Effector memory CD4-positive, alpha-beta T cell (primary cell): ENCODE results near the gene EEF1AKMT1.

Source experiments
- DNase-seq, 3 donors: peaks; one replicate each; pipeline ENCODE4 v3.0.0-alpha.2; 2020
- H3K27ac ChIP-seq: 2 replicates; pipeline ENCODE4 v1.7.0; 2013; ENCODE audit warnings: mild to moderate bottlenecking, low read length, moderate library complexity; ENCODE audit not compliant: insufficient read depth, poor library complexity, severe bottlenecking
- H3K27me3 ChIP-seq: replicated peaks from 2 replicates; pipeline ENCODE4 v1.7.0; 2013; ENCODE audit warnings: mild to moderate bottlenecking, low read length; ENCODE audit not compliant: insufficient read depth, control insufficient read depth, poor library complexity, severe bottlenecking
- H3K36me3 ChIP-seq: 2 replicates; pipeline ENCODE4 v1.7.0; 2013; ENCODE audit warnings: mild to moderate bottlenecking, low read length, moderate library complexity; ENCODE audit not compliant: control insufficient read depth, insufficient read depth
- H3K4me1 ChIP-seq: 2 replicates; pipeline ENCODE4 v1.7.0; 2013; ENCODE audit warnings: low read length, mild to moderate bottlenecking; ENCODE audit not compliant: control insufficient read depth, insufficient read depth, poor library complexity, severe bottlenecking
- H3K4me3 ChIP-seq: 2 replicates; pipeline ENCODE4 v1.7.0; 2013; ENCODE audit warnings: low read length, low read depth, mild to moderate bottlenecking; ENCODE audit not compliant: insufficient read depth, poor library complexity, severe bottlenecking
- H3K9me3 ChIP-seq: 2 replicates; pipeline ENCODE4 v1.7.0; 2013; ENCODE audit warnings: mild to moderate bottlenecking, low read length, moderate library complexity; ENCODE audit not compliant: control insufficient read depth

The EEF1AKMT1 gene

DNA sequence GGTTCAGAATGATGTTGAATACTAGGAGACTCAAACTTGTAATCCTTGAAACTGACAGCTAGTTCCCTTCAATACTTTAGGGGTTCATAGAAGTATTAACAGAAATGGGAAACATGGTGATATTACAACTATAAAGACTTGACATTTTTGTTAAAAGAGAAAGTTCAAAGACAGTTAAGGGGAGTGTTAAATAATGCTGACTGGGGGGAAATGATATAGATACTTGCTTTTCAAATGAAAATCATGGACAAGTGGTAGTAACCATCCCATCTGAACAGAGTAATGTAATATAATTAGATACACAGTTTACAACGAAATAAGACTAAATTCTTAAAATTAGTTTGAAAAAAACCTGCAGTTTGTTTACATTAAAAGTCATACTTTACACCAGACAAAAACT, 6.6 kb upstream of the EEF1AKMT1 start:
- H3K4me1 ChIP-seq, result no peaks in the 10 kb centered on the region
- H3K27ac ChIP-seq, result no peak overlapping the region
- H3K36me3 ChIP-seq, result peaks cover 11% of the 10 kb centered on the region
- DNase-seq, result no peak
- H3K9me3 ChIP-seq, result no peaks in the 10 kb centered on the region
- no peak overlapping the region for H3K4me3 ChIP-seq
- H3K27me3 ChIP-seq, result no peaks in the 10 kb centered on the region

DNA sequence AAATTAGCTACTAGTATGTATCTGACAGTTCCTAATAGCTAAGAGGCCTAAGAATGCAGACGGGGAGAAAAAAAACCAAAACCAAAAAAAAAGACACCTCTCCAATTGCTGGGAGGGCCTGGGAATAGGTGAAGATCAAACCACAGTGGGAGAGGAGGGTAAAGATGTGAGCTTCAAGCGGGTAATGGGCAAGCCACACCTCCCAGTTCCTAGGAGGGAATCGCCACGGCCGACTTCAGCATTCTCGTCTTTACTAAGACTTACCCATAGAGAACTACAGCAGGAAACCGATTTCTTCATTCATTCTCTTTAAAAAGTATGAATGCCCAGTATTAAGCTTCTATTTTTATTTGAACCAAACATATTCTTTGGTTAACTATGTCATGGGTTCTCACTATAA, 5.6 kb upstream of the EEF1AKMT1 start:
- Histone ChIP-seq H3K36me3 (peaks cover 11% of the 10 kb centered on the region), H3K9me3 (no peaks in the 10 kb centered on the region), H3K27ac (no peak overlapping the region), H3K27me3 (no peaks in the 10 kb centered on the region), H3K4me1 (no peaks in the 10 kb centered on the region), H3K4me3 (no peak overlapping the region)
- DNase-seq, result no peak

DNA sequence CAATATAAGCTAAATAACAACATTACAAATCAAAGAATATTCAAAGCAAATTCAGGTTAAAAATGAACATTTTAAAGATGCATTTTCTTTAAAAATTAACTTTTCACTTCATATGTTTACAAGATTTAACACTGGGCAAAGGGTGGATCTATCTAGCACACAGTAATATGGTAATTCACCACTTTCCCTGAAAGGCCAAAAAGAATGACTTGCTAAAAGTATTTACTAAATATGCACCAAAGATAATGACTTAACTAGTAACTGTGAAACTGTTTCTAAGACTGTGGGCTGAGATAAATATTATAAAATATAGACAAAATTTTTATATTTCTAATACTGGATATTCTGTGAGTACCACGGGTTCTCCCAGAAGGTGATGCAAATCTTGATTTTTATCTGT, 4.5 kb upstream of the EEF1AKMT1 start:
- Histone ChIP-seq H3K4me1 (peaks cover 4% of the 10 kb centered on the region), H3K4me3 (no peak overlapping the region), H3K27ac (no peak overlapping the region), H3K36me3 (peaks cover 5% of the 10 kb centered on the region), H3K27me3 (no peaks in the 10 kb centered on the region), H3K9me3 (no peaks in the 10 kb centered on the region)
- DNase-seq, result no peak

DNA sequence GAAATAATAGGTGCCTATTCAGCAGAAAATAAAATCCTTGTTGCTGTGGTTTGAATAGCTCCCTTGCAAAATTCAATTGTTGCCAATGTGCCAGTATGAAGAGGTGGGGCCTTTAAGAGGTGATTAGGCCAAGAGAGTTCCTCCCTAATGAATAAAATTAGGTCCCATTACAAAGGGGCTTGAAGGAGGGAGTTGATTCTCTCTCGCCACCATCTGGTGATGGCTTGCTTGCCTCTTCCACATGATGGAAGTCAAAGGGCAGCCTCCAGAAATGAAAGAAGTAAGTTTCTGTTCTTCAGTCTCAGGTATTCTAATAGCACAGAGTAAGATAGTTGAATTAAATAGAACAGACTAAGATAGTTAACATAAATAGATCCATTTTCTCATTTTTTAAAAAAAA, 3.0 kb upstream of the EEF1AKMT1 start:
- DNase-seq, result no peak
- Histone ChIP-seq H3K4me1 (peaks cover 12% of the 10 kb centered on the region), H3K4me3 (no peak overlapping the region), H3K36me3 (no peaks in the 10 kb centered on the region), H3K27me3 (no peaks in the 10 kb centered on the region), H3K27ac (no peak overlapping the region), H3K9me3 (no peaks in the 10 kb centered on the region)

DNA sequence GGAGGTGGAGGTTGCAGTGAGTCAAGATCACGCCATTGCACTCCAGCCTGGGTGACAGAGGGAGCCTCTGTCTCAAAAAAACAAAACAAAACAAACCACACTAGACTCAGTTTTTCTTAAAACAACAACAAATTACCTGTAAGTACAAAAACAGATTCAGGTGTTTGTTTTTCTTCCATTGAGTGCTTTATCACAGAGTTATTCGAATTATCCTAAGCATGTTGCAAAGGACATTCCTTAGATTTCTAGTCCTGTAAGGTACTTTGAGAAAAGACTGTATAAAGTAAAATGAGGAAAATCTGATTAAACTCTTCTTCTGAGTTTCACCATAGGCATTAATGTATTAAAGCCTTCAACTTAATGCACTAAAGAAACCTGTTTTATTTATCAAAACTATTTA, 2.2 kb upstream of the EEF1AKMT1 start:
- Histone ChIP-seq H3K36me3 (no peaks in the 10 kb centered on the region), H3K4me1 (peaks cover 12% of the 10 kb centered on the region), H3K4me3 (no peak overlapping the region), H3K27ac (no peak overlapping the region), H3K27me3 (no peaks in the 10 kb centered on the region), H3K9me3 (no peaks in the 10 kb centered on the region)
- DNase-seq, result no peak

DNA sequence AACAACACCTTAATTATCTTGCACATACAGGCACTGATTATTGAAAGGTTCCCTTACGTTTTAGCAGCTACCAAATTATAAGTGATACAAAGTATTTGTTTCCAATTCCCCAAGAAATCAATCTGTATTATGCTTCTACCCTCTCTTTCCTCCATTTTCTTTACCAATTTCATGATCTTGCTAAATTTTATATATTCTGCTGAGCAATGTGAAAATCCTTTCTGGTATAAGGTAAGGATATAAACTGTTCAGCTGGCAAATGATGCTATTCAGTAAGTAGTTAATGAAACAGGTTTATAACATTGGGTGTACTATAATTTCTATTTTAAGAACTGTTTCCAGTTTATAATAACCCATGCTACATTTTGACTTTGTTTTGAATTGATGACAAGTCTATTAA, 985 bp upstream of the EEF1AKMT1 start:
- Histone ChIP-seq H3K36me3 (no peaks in the 10 kb centered on the region), H3K27ac (no peak overlapping the region), H3K9me3 (no peaks in the 10 kb centered on the region), H3K4me3 (no peak overlapping the region), H3K27me3 (no peaks in the 10 kb centered on the region), H3K4me1 (peaks cover 12% of the 10 kb centered on the region)
- DNase-seq, result no peak

DNA sequence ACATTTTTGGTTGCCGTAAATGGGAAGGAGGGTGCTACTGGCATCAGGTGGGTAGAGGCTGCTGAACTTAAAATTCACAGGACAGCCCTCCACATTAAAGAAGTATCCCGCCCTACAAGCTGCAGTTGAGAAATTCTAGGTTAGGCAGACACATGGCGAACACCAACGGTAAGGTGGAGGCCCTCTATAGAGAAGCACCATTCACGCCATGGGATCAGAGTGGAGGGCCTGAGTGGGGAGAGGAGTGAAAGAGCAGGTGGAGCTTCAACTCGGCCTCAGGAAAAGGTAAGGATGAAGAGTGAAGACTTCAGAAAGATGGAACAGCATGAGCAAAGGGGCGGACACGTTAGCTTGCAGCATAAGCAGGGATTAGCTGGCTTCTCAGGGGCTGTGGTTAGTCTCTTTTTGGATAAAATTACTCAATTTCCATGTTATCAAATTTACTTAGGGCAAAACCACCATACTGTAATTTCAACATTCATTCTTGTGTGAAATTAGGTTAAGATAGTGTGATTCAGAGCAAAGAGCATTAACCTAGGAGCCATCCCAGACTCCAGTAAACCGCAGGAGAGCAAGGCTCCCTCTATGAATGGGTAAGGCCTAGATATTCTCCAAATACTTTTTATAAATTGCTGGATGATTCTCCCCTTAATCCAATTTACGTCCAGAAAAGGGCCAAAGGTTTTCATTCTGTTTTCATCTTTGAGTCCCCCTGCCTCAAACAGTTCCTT, 1.2 kb downstream of the EEF1AKMT1 start:
- no peak for DNase-seq
- no peaks in the 10 kb centered on the region for H3K9me3 ChIP-seq
- H3K27me3 ChIP-seq, result no peaks in the 10 kb centered on the region
- peak overlapping the region; percentile 63 for H3K4me3 ChIP-seq
- no peaks in the 10 kb centered on the region for H3K36me3 ChIP-seq
- peak overlapping the region; percentile 81 for H3K27ac ChIP-seq
- H3K4me1 ChIP-seq, result peaks cover 12% of the 10 kb centered on the region

DNA sequence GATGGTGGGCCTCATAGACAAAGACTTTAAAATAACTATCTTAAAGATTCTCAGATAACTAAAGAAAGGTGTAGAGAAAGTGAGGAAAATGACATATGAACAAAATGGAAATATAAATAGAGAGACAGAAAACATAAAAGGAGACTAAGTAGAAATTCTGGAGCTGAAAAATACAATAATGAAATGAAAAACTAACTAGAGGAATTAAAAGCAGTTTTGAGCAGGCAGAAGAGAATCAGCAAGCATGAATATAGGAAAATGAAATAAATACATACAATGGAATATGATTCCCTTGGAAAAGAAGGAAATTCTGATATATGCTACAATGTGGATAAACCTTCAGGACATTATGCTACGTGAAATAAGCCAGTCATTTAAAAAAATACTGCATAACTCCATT, 3.9 kb downstream of the EEF1AKMT1 start:
- no peak overlapping the region for H3K4me3 ChIP-seq
- DNase-seq, result no peak
- H3K27ac ChIP-seq, result no peak overlapping the region
- H3K27me3 ChIP-seq, result no peaks in the 10 kb centered on the region
- H3K36me3 ChIP-seq, result no peaks in the 10 kb centered on the region
- H3K9me3 ChIP-seq, result no peaks in the 10 kb centered on the region
- peaks cover 12% of the 10 kb centered on the region for H3K4me1 ChIP-seq

DNA sequence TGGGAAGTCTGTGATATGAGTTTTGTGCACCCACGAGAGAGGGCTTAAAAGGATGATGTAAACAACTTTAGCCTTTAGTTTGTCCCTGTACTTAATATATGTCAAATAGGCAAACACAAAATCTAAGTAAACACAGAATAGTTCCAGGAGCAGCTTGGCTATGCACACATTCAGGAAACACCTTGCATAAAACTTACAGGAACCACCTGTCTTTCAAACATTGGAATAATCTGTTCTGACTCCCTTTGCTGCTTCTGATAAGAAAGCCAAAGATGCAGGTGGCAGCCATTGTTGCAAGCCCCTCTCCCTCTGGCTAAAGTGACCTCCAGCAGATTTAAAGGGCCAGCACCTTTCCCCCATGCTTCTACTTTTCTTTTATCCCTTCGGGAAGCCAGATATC, 4.7 kb downstream of the EEF1AKMT1 start:
- H3K4me1 ChIP-seq, result peaks cover 10% of the 10 kb centered on the region
- DNase-seq, result no peak
- H3K4me3 ChIP-seq, result no peak overlapping the region
- H3K9me3 ChIP-seq, result no peaks in the 10 kb centered on the region
- no peak overlapping the region for H3K27ac ChIP-seq
- no peaks in the 10 kb centered on the region for H3K36me3 ChIP-seq
- no peaks in the 10 kb centered on the region for H3K27me3 ChIP-seq

DNA sequence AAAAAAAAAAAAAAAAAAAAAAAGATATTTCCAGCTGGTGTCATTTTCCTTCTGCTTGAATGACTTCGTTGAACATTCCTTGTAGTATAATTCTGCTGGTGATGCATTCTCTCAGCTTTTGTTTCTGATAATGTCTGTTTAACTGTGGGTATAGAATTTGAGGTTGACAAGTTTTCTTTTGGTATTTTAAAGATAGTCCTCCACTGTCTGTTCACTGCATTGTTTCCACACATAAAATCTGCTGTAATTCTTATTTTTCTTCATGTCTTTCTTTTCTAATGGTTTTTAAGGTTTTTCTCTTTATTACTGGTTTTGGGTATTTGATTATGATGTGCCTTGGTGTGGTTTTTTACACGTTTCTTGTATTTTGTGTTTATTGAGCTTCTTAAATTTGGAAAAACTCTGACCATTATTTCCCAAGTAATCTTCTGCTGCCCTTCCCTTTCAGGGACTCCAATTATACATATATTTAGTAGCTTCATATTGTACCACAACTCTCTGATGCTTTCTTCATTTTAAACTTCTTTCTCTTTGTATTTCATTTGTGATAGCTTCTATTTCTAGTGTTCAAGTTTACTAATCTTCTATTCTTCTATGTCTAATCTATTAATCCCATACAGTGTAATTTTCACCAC, 6.3 kb downstream of the EEF1AKMT1 start:
- Histone ChIP-seq H3K4me3 (no peak overlapping the region), H3K36me3 (no peaks in the 10 kb centered on the region), H3K27ac (no peak overlapping the region), H3K9me3 (no peaks in the 10 kb centered on the region), H3K27me3 (no peaks in the 10 kb centered on the region), H3K4me1 (peaks cover 3% of the 10 kb centered on the region)
- DNase-seq, result no peak
